Keratinocyte (primary cell): Measurements from ENCODE around the gene REM1.

ENCODE experiments used
- EZH2 ChIP-seq: IDR thresholded peaks from one replicate; pipeline ENCODE4 v1.6.1; 2012; ENCODE audit warnings: inconsistent platforms, mild to moderate bottlenecking, low read length, moderate library complexity
- TF ChIP-seq, protein P1 (sequence below), 3 experiments: IDR thresholded peaks in 1 of 3; conservative IDR thresholded peaks in 1 of 3; optimal IDR thresholded peaks in 1 of 3; 2 replicates in 2 of 3; 3 replicates in 1 of 3; pipeline versions ENCODE3 to v1.5.1; 2011; ENCODE audit warnings: low read length in 3 of 3, mild to moderate bottlenecking in 3 of 3, moderate library complexity in 2 of 3, control low read depth in 1 of 3, inconsistent platforms in 1 of 3; ENCODE audit not compliant: insufficient read depth in 2 of 3; ENCODE audit errors: extremely low read depth in 1 of 3

DNA sequence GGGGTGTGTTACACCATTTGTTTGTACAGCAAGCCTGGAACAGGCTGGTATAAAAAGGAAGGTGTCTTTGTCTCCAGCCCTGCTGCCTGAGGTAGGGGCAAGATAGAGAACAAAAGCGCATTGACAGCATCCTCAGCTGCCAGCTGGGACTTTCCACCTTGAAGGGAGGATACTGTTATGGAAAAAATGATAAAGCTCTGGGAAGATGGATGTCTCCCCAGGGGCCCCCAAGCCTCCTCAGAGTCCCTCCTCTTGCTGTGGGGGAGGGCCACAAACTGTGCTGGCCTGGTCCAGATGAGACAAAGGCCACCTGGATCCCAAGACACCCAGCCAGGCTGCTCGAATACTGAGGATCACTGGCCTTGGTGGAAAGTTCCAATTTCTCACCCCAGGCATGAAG, 13.0 kb downstream of the REM1 start:
- TF ChIP-seq EZH2 = no peak
- TF ChIP-seq, protein P1, sequence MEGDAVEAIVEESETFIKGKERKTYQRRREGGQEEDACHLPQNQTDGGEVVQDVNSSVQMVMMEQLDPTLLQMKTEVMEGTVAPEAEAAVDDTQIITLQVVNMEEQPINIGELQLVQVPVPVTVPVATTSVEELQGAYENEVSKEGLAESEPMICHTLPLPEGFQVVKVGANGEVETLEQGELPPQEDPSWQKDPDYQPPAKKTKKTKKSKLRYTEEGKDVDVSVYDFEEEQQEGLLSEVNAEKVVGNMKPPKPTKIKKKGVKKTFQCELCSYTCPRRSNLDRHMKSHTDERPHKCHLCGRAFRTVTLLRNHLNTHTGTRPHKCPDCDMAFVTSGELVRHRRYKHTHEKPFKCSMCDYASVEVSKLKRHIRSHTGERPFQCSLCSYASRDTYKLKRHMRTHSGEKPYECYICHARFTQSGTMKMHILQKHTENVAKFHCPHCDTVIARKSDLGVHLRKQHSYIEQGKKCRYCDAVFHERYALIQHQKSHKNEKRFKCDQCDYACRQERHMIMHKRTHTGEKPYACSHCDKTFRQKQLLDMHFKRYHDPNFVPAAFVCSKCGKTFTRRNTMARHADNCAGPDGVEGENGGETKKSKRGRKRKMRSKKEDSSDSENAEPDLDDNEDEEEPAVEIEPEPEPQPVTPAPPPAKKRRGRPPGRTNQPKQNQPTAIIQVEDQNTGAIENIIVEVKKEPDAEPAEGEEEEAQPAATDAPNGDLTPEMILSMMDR (optimal IDR thresholded peaks at IDR 0.05 in 1 of 3, IDR thresholded peaks at IDR 0.05 in 1 of 3, conservative IDR thresholded peaks at IDR 0.05 in 1 of 3; ENCODE audit: extremely low read depth in 1 of 3, insufficient read depth in 2 of 3, low read length in 3 of 3) = no peak
